IMR-90 (cell line): ENCODE measurements around the gene RMI2. TPM values are rescaled to one million over a fixed set of nuclear protein-coding genes. Genes with fewer than 3 reads are reported as not detected.

Source experiments
- ATAC-seq: fragments of 200-7000 bp; cut with Tn5 transposase; 2 replicates; pipeline ENCODE4 v1.9.1; 2020; ENCODE audit warnings: low read depth, mild to moderate bottlenecking, moderate library complexity
- BruUV-seq: library from RNA; stranded (reverse); fragments of 400-500 nt; replicated peaks from 2 replicates; lab custom pipeline; 2021; lab: Mats Ljungman, UMichigan
- CTCF ChIA-PET: fragments of 300-600 bp; formaldehyde crosslinking; extraction: SDS; loops from one replicate; lab custom pipeline; 2021; ENCODE audit warnings: antibody characterized with exemption; lab: Yijun Ruan, JAX
- POLR2A ChIA-PET: fragments of 300-600 bp; sonication (Branson Sonifier 250); formaldehyde crosslinking; loops from one replicate; lab custom pipeline; 2022; ENCODE audit warnings: antibody characterized with exemption; ENCODE audit not compliant: unreplicated experiment; lab: Charles Lee
- DNase-seq: peaks from one replicate; pipeline ENCODE4 v3.0.0; 2013
- H2AFZ ChIP-seq: replicated peaks from 2 replicates; pipeline ENCODE3; 2013; ENCODE audit warnings: low read length, mild to moderate bottlenecking; ENCODE audit not compliant: poor library complexity
- H2AK5ac ChIP-seq: 2 replicates; pipeline ENCODE4 v1.6.1; 2013; ENCODE audit warnings: low read depth, low read length, inconsistent platforms
- H2AK9ac ChIP-seq: replicated peaks from 2 replicates; pipeline ENCODE3; 2013; ENCODE audit warnings: mild to moderate bottlenecking, low read depth, low read length, moderate library complexity; ENCODE audit not compliant: poor library complexity
- H2BK120ac ChIP-seq: 2 replicates; pipeline ENCODE4 v1.6.1; 2013; ENCODE audit warnings: low read depth, low read length, inconsistent platforms
- H2BK15ac ChIP-seq: 3 replicates; pipeline ENCODE4 v1.6.1; 2013; ENCODE audit warnings: low read depth, low read length, inconsistent platforms
- H2BK20ac ChIP-seq: 2 replicates; pipeline ENCODE4 v1.6.1; 2013; ENCODE audit warnings: low read depth, mild to moderate bottlenecking, inconsistent platforms, low read length, moderate library complexity
- H2BK5ac ChIP-seq: 2 replicates; pipeline ENCODE4 v1.6.1; 2013; ENCODE audit warnings: mild to moderate bottlenecking, low read depth, low read length, inconsistent platforms; ENCODE audit not compliant: poor library complexity, severe bottlenecking
- H3K14ac ChIP-seq: replicated peaks from 2 replicates; pipeline ENCODE4 v1.6.1; 2013; ENCODE audit warnings: low read depth, low read length, inconsistent platforms
- H3K18ac ChIP-seq: 2 replicates; pipeline ENCODE4 v1.6.1; 2013; ENCODE audit warnings: low read depth, low read length, control low read depth
- H3K23ac ChIP-seq: 2 replicates; pipeline ENCODE4 v1.6.1; 2013; ENCODE audit warnings: low read depth, low read length, inconsistent platforms
- H3K27ac ChIP-seq: 2 replicates; pipeline ENCODE4 v1.5.1; 2013; ENCODE audit warnings: mild to moderate bottlenecking, control low read depth, low read length; ENCODE audit not compliant: insufficient read depth
- H3K27me3 ChIP-seq: 2 replicates; pipeline ENCODE4 v1.6.1; 2013; ENCODE audit warnings: low read length; ENCODE audit not compliant: control insufficient read depth, insufficient read depth
- H3K36me3 ChIP-seq: 2 replicates; pipeline ENCODE4 v1.6.1; 2013; ENCODE audit warnings: low read length, mixed read lengths; ENCODE audit not compliant: control insufficient read depth, insufficient read depth
- H3K4ac ChIP-seq: 2 replicates; pipeline ENCODE4 v1.6.1; 2013; ENCODE audit warnings: low read depth, low read length, inconsistent platforms
- H3K4me1 ChIP-seq: 2 replicates; pipeline ENCODE4 v1.6.1; 2013; ENCODE audit warnings: low read length, mixed read lengths; ENCODE audit not compliant: control insufficient read depth, insufficient read depth
- H3K4me2 ChIP-seq: 2 replicates; pipeline ENCODE4 v1.6.1; 2013; ENCODE audit warnings: low read depth, mild to moderate bottlenecking, control low read depth, low read length, moderate library complexity
- H3K4me3 ChIP-seq: 2 replicates; pipeline ENCODE4 v1.5.1; 2013; ENCODE audit warnings: low read depth, mild to moderate bottlenecking, control low read depth, low read length, moderate library complexity; ENCODE audit not compliant: insufficient read depth
- H3K56ac ChIP-seq: 2 replicates; pipeline ENCODE4 v1.6.1; 2013; ENCODE audit warnings: low read length, inconsistent platforms; ENCODE audit not compliant: insufficient read depth; ENCODE audit errors: extremely low read depth
- H3K79me1 ChIP-seq, 2 experiments: 2 replicates each; pipeline ENCODE4 v1.6.1; 2013; ENCODE audit warnings: low read length in 2 of 2, inconsistent platforms in 1 of 2, low read depth in 1 of 2
- H3K9ac ChIP-seq: 2 replicates; pipeline ENCODE4 v1.6.1; 2013; ENCODE audit warnings: low read depth, low read length, control low read depth
- H3K9me1 ChIP-seq: 2 replicates; pipeline ENCODE4 v1.6.1; 2013; ENCODE audit warnings: low read length, inconsistent platforms; ENCODE audit not compliant: insufficient read depth
- H3K9me3 ChIP-seq: 2 replicates; pipeline ENCODE4 v1.6.1; 2013; ENCODE audit warnings: low read length; ENCODE audit not compliant: control insufficient read depth, insufficient read depth
- H4K20me1 ChIP-seq: 2 replicates; pipeline ENCODE4 v1.6.1; 2013; ENCODE audit warnings: low read length, inconsistent platforms; ENCODE audit not compliant: insufficient read depth
- H4K5ac ChIP-seq: 2 replicates; pipeline ENCODE4 v1.6.1; 2013; ENCODE audit warnings: mild to moderate bottlenecking, low read depth, low read length, control low read depth
- H4K8ac ChIP-seq, 2 experiments: 2 replicates each; pipeline ENCODE4 v1.6.1; 2013; ENCODE audit warnings: low read depth in 2 of 2, low read length in 2 of 2, control low read depth in 1 of 2, inconsistent platforms in 1 of 2
- H4K91ac ChIP-seq: 2 replicates; pipeline ENCODE4 v1.6.1; 2013; ENCODE audit warnings: low read depth, low read length, inconsistent platforms; ENCODE audit not compliant: insufficient read depth
- CHD1 ChIP-seq: IDR thresholded peaks from 2 replicates; pipeline ENCODE4 v1.6.1; 2012; ENCODE audit warnings: low read depth, low read length, improper control_type of control experiment
- SMC3 ChIP-seq: fragments of 150-350 bp; IDR thresholded peaks from 2 replicates; pipeline ENCODE4 v1.6.1; 2016; ENCODE audit warnings: low read depth, mild to moderate bottlenecking, antibody characterized with exemption, low read length, moderate library complexity
- WGBS, 2 experiments: methylation state at CpG; one replicate each; pipeline versions ENCODE4 v1.1.5 to v1.1.7; 2013; ENCODE audit warnings: missing lambda C conversion rate in 2 of 2; ENCODE audit not compliant: insufficient read length in 1 of 2; ENCODE audit errors: extremely low coverage in 2 of 2; 5-methylcytosine and 5-hydroxymethylcytosine counted together
- dilution Hi-C: fragments of 300-500 bp; cut with HindIII; formaldehyde crosslinking; loops from one replicate; pipeline ENCODE4 v1.14.3; 2018; ENCODE audit warnings: low sequenced_read_pairs; ENCODE audit not compliant: unreplicated experiment
- in situ Hi-C: fragments of 300-500 bp; cut with MboI; formaldehyde crosslinking; loops from 3 replicates; pipeline ENCODE4 v1.14.3; 2019; ENCODE audit warnings: low sequenced_read_pairs, inconsistent platforms, mixed read lengths
- intact Hi-C: fragments of 100-400 bp; cut with micrococcal nuclease; formaldehyde crosslinking; loops from 2 replicates; pipeline ENCODE4 v1.10.0; 2022
- polyA plus RNA-seq, 3 experiments: library from polyadenylated mRNA; depleted of rRNA; stranded (reverse); fragments of >200 nt; gene quantifications; 2 replicates each; pipeline ENCODE4 v1.2.3, GENCODE V29; 2012; ENCODE audit warnings: low replicate concordance in 1 of 3
- total RNA-seq: library from RNA; depleted of rRNA; stranded (reverse); fragments of >200 nt; gene quantifications from 2 replicates; pipeline ENCODE4 v1.2.3, GENCODE V29; 2012

Gene RMI2
- total and polyA plus RNA-seq, 2 of the 4 experiments (the other 2 are of a cell fraction): 3.2 to 5.6 TPM

- no peaks in the 10 kb centered on the region for H4K20me1 ChIP-seq
- H3K36me3 ChIP-seq: no peaks in the 10 kb centered on the region
- no peak overlapping the region for H4K8ac ChIP-seq
- ChIA-PET POLR2A (no interaction called here), CTCF (interaction anchor here (1.1 to 1.6 kb wide), 4 partner anchors 9 to 117 kb away, joined by 3 to 5 read pairs (median 3); partner anchors contain the start of gene SOCS1)
- H3K9me1 ChIP-seq: no peaks in the 10 kb centered on the region
- H2AK5ac ChIP-seq: no peak overlapping the region
- 80% methylated on average over 2 of the region's 10 CpGs; no CpG with 5 or more reads in 1 of the 2 experiments for WGBS, 2 experiments
- H2BK20ac ChIP-seq: no peak overlapping the region
- no peak overlapping the region for H4K5ac ChIP-seq
- H3K27ac ChIP-seq: no peak overlapping the region
- no peaks in the 10 kb centered on the region for H3K27me3 ChIP-seq
- DNase-seq (no peak), ATAC-seq (no peak)
- intact Hi-C loops: no loop called here
- no peak overlapping the region for H3K23ac ChIP-seq
- no peak overlapping the region for H3K56ac ChIP-seq
- in situ Hi-C loops: no loop called here
- H3K4me1 ChIP-seq: peaks cover 6% of the 10 kb centered on the region
- H3K14ac ChIP-seq: no peak overlapping the region
- no peak overlapping the region for H3K9ac ChIP-seq
- TF ChIP-seq CHD1 (no peak), SMC3 (no peak)
- H2AK9ac ChIP-seq: no peak overlapping the region
- BruUV-seq: no TSS peak
- H3K79me1 ChIP-seq: no peaks in the 10 kb centered on the region
- no peak overlapping the region for H3K4me2 ChIP-seq
- no peak overlapping the region for H2BK5ac ChIP-seq
- H4K91ac ChIP-seq: no peak overlapping the region
- dilution Hi-C loops: no loop called here
- no peak overlapping the region for H2BK120ac ChIP-seq
- no peak overlapping the region for H3K18ac ChIP-seq
- no peak overlapping the region for H2AFZ ChIP-seq
- H2BK15ac ChIP-seq: no peak overlapping the region
- H3K4ac ChIP-seq: no peak overlapping the region
- H3K9me3 ChIP-seq: no peaks in the 10 kb centered on the region
- H3K4me3 ChIP-seq: no peak overlapping the region
Observed at GRCh38 chr16:11372073-11372828, 27.0 kb downstream of the RMI2 start.
